Measurements from ENCODE around the gene PPAN.

- TF ChIP-seq EZH2 (IDR thresholded peaks at IDR 0.05; ENCODE audit: insufficient read depth, poor library complexity, severe bottlenecking) (no peak), EZH2phosphoT487 (IDR thresholded peaks at IDR 0.05; ENCODE audit: insufficient read depth, low read depth) (no peak)
Measured at GRCh38 chr19:10118960-10119359, 12.8 kb downstream of the PPAN start.
